HG02642 (cell line): Measurements from ENCODE around the gene ANKLE1.

Experiments
- ATAC-seq: cut with Tn5 transposase; IDR thresholded peaks from one replicate; pipeline ENCODE4 v1.9.1; 2021; ENCODE audit warnings: mild to moderate bottlenecking; ENCODE audit not compliant: unreplicated experiment, poor library complexity

Gene ANKLE1

GRCh38 chr19:17281391-17282304 is at the start of gene ANKLE1:
ANKLE1 (plus strand) TSS chr19:17281901; CDS start chr19:17281921, 20 bp downstream.
- ATAC-seq = peak; percentile 34

- ATAC-seq = no peak
Measured at GRCh38 chr19:17232258-17232657, 49.4 kb upstream of the ANKLE1 start.

- ATAC-seq = peak; percentile 41
Measured at GRCh38 chr19:17234911-17235299, 46.8 kb upstream of the ANKLE1 start.

GRCh38 chr19:17235300-17235970 is 46.3 kb upstream of the ANKLE1 start:
- peak; percentile 70 for ATAC-seq

GRCh38 chr19:17235971-17236777 is 45.5 kb upstream of the ANKLE1 start:
- no peak for ATAC-seq

- ATAC-seq = no peak
Measured at GRCh38 chr19:17236811-17237543, 44.7 kb upstream of the ANKLE1 start.

GRCh38 chr19:17237747-17238706 is 43.7 kb upstream of the ANKLE1 start:
- no peak for ATAC-seq

- no peak for ATAC-seq
Measured at GRCh38 chr19:17240062-17240752, 41.5 kb upstream of the ANKLE1 start.

- ATAC-seq = no peak
Measured at GRCh38 chr19:17240826-17241399, 40.8 kb upstream of the ANKLE1 start.

- ATAC-seq = no peak
Measured at GRCh38 chr19:17242431-17243208, 39.1 kb upstream of the ANKLE1 start.

GRCh38 chr19:17243211-17243829 is 38.4 kb upstream of the ANKLE1 start:
- no peak for ATAC-seq

- ATAC-seq = no peak
Measured at GRCh38 chr19:17243830-17244617, 37.7 kb upstream of the ANKLE1 start.

- ATAC-seq = peak; percentile 11
Measured at GRCh38 chr19:17244618-17245534, 36.8 kb upstream of the ANKLE1 start.

GRCh38 chr19:17245535-17245984 is 36.1 kb upstream of the ANKLE1 start, which contains the start of gene NR2F6:
NR2F6 (minus strand) TSS chr19:17245919; CDS start chr19:17245220, 699 bp downstream.
- ATAC-seq = no peak
